ENCODE data around the gene SKIDA1.

Gene SKIDA1

DNA sequence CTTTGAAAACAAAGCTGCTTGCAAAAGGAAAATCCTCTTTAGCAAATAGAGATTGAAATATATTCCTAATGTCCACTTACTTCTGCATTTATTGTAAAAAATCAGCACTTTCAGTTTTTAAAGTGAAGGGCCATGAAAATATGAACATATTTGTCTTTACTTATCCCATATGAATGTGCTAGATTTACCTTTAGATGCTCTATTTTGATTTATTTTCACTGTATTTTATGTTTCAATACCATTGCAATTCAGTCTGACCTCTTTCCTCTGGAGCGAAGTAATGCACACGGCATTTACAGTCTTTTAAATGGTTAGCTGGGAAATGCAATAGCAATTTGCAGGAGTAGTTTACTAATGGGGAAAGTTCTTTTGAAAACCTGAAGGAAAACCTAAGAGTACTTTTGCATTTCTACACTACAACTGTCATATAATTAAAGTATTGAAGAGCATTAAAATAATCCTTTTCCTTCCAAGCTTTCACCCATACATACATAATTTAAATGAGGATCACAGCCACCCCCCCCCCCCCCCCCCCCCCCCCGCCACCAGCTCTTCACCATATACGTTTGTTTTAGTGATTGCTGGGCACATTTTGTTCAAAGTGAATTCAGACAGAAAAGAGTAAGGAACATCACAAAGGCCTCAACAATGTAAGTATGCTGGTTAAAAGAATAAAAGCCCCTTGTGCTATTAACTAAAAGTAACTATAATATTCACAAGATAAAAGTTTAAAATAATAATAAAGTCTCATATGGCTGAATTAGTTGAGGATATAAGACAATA lies 3.5 kb downstream of the SKIDA1 start:
- TF ChIP-seq CTCF (IDR thresholded peaks at IDR 0.05; ENCODE audit: low read length) (no peak), EZH2 (IDR thresholded peaks at IDR 0.05; ENCODE audit: borderline replicate concordance, low read length) (no peak)
- Histone ChIP-seq H3K4me3 (ENCODE audit: low read depth, low read length, poor library complexity, severe bottlenecking) (no peak overlapping the region), H3K4me1 (ENCODE audit: insufficient read depth, low read length, severe bottlenecking) (peaks cover 56% of the 10 kb centered on the region), H3F3A (ENCODE audit: insufficient read depth, low read length) (no peaks in the 10 kb centered on the region), H3K27me3 (ENCODE audit: insufficient read depth, low read length) (peaks cover 7% of the 10 kb centered on the region; the same call in 1 of the 2 replicates), H4K20me1 (ENCODE audit: insufficient read depth, low read length) (no peaks in the 10 kb centered on the region), H3K9me2 (ENCODE audit: low read depth, low read length) (no peaks in the 10 kb centered on the region), H2AFZ (ENCODE audit: low read length) (no peak overlapping the region), H3K79me2 (ENCODE audit: insufficient read depth, low read length) (no peaks in the 10 kb centered on the region), H3K27ac (ENCODE audit: low read depth, low read length, poor library complexity, severe bottlenecking) (no peak overlapping the region), H3K36me3 (ENCODE audit: insufficient read depth, low read length) (no peaks in the 10 kb centered on the region), H3K9ac (ENCODE audit: low read length) (no peak overlapping the region), H3K9me3 (ENCODE audit: low read length) (no peaks in the 10 kb centered on the region), H3K4me2 (ENCODE audit: low read length) (no peak overlapping the region)

- no peaks in the 10 kb centered on the region for H3K36me3 ChIP-seq (ENCODE audit: insufficient read depth, low read length)
- H4K20me1 ChIP-seq (ENCODE audit: insufficient read depth, low read length) = no peaks in the 10 kb centered on the region
- H3K27me3 ChIP-seq (ENCODE audit: insufficient read depth, low read length) = peaks cover 7% of the 10 kb centered on the region
- no peaks in the 10 kb centered on the region for H3K9me3 ChIP-seq (ENCODE audit: low read length)
- H3K4me2 ChIP-seq (ENCODE audit: low read length) = no peak overlapping the region
- H3K79me2 ChIP-seq (ENCODE audit: insufficient read depth, low read length) = no peaks in the 10 kb centered on the region
- no peak for TF ChIP-seq EZH2 (IDR thresholded peaks at IDR 0.05; ENCODE audit: borderline replicate concordance, low read length)
- no peak for TF ChIP-seq CTCF (IDR thresholded peaks at IDR 0.05; ENCODE audit: low read length)
- H3K4me1 ChIP-seq (ENCODE audit: insufficient read depth, low read length, severe bottlenecking) = peaks cover 51% of the 10 kb centered on the region
- H3K9ac ChIP-seq (ENCODE audit: low read length) = no peak overlapping the region
- H3F3A ChIP-seq (ENCODE audit: insufficient read depth, low read length) = no peaks in the 10 kb centered on the region
- H3K9me2 ChIP-seq (ENCODE audit: low read depth, low read length) = no peaks in the 10 kb centered on the region
- H3K27ac ChIP-seq (ENCODE audit: low read depth, low read length, poor library complexity, severe bottlenecking) = no peak overlapping the region
- no peak overlapping the region for H2AFZ ChIP-seq (ENCODE audit: low read length)
- H3K4me3 ChIP-seq (ENCODE audit: low read depth, low read length, poor library complexity, severe bottlenecking) = no peak overlapping the region
Observed at GRCh38 chr10:21520949-21521348, 4.5 kb downstream of the SKIDA1 start.

DNA sequence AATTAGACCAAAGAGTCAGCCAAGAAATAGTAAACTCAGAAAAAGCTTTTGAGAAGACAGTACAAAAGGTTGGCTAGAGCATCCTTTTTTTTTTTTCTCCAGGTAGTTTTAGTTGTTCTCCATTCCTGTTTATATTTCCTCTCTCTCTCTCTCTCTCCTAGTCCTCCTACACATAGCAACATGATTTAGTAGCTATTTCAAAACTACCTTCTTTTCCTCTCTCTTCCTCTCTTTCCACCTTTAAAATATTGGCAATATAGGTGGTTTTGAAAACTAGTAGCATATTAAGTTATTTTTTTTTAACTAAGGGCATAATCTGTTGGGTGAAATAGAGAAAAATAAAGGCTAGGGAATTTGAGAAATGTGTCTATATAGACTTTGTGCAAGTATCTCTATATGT lies 5.0 kb downstream of the SKIDA1 start:
- Histone ChIP-seq H2AFZ (ENCODE audit: low read length) (no peak overlapping the region), H3K4me1 (ENCODE audit: insufficient read depth, low read length, severe bottlenecking) (peaks cover 46% of the 10 kb centered on the region), H3K27ac (ENCODE audit: low read depth, low read length, poor library complexity, severe bottlenecking) (no peak overlapping the region), H4K20me1 (ENCODE audit: insufficient read depth, low read length) (no peaks in the 10 kb centered on the region), H3K4me2 (ENCODE audit: low read length) (no peak overlapping the region), H3K79me2 (ENCODE audit: insufficient read depth, low read length) (no peaks in the 10 kb centered on the region), H3K4me3 (ENCODE audit: low read depth, low read length, poor library complexity, severe bottlenecking) (no peak overlapping the region), H3F3A (ENCODE audit: insufficient read depth, low read length) (no peaks in the 10 kb centered on the region), H3K36me3 (ENCODE audit: insufficient read depth, low read length) (no peaks in the 10 kb centered on the region), H3K9me2 (ENCODE audit: low read depth, low read length) (no peaks in the 10 kb centered on the region), H3K27me3 (ENCODE audit: insufficient read depth, low read length) (peaks cover 7% of the 10 kb centered on the region), H3K9ac (ENCODE audit: low read length) (no peak overlapping the region), H3K9me3 (ENCODE audit: low read length) (no peaks in the 10 kb centered on the region)
- no peak for TF ChIP-seq EZH2 (IDR thresholded peaks at IDR 0.05; ENCODE audit: borderline replicate concordance, low read length)
- no peak for TF ChIP-seq CTCF (IDR thresholded peaks at IDR 0.05; ENCODE audit: low read length)
